ENCODE results near the gene MICB. TPM values are rescaled to one million over a fixed set of nuclear protein-coding genes. Genes with fewer than 3 reads are reported as not detected.
A peak's percentile ranks its signal among the peaks of the same experiment; 100 is the strongest.
"Not testable (repeated sequence)": the region's sequence is repeated elsewhere in the genome, so short reads cannot be mapped to it uniquely, and the experiment has no call there.

Gene MICB
- 10.6 and 13.0 TPM in 2 replicates for total RNA-seq (2014; rRNA removed)
- polyA plus RNA-seq (2012), result 10.1 TPM

- DNase-seq (ENCODE audit: low read depth), result peak; percentile 65
Observed at GRCh38 chr6:31497531-31498476, at the start of gene MICB. TSS of gene MICB (plus strand) at chr6:31498145. CDS start at chr6:31498194, 49 bp downstream.

- DNase-seq (ENCODE audit: low read depth), result no peak
Observed at GRCh38 chr6:31450751-31451150, 47.2 kb upstream of the MICB start.

DNA sequence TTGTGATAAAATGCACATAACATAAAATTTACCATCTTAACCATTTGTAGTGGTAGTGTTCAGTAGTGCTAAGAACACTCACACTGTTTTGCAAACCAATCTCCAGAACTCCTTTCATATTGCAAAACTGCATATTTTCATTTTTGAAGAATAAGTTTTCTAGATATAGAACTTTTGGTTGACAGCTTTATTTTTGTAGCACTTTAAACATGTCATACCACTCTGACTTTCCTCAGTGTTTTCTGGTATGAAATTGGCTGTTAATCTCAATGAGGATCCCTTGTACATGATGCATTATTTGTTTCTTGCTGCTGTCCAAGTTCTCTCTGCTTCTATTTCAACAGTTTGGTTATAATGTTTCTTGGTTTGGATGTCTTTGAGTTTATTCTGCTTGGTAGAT lies 45.1 kb upstream of the MICB start:
- no peak for DNase-seq (ENCODE audit: low read depth)

GRCh38 chr6:31453259-31453658 lies 44.7 kb upstream of the MICB start:
- no peak for DNase-seq (ENCODE audit: low read depth)

DNA sequence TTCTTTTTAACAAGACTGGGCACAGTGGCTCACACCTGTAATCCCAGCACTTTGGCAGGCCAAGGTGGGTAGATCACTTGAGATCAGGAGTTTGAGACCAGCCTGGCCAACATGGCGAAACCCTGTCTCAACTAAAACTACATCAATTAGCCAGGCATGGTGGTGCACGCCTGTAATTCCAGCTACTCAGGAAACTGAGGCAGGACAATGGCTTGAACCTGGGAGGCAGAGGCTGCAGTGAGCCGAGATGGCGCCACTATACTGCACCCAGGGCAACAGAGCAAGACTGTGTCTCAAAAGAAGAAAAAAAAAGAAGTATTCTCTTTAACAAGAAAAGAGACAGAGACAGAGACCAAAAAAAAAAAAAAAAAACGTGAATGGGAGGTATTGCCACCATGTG lies 38.1 kb upstream of the MICB start:
- DNase-seq (ENCODE audit: low read depth), result not testable (repeated sequence)

- no peak for DNase-seq (ENCODE audit: low read depth)
Observed at GRCh38 chr6:31460361-31461025, 37.5 kb upstream of the MICB start.

DNA sequence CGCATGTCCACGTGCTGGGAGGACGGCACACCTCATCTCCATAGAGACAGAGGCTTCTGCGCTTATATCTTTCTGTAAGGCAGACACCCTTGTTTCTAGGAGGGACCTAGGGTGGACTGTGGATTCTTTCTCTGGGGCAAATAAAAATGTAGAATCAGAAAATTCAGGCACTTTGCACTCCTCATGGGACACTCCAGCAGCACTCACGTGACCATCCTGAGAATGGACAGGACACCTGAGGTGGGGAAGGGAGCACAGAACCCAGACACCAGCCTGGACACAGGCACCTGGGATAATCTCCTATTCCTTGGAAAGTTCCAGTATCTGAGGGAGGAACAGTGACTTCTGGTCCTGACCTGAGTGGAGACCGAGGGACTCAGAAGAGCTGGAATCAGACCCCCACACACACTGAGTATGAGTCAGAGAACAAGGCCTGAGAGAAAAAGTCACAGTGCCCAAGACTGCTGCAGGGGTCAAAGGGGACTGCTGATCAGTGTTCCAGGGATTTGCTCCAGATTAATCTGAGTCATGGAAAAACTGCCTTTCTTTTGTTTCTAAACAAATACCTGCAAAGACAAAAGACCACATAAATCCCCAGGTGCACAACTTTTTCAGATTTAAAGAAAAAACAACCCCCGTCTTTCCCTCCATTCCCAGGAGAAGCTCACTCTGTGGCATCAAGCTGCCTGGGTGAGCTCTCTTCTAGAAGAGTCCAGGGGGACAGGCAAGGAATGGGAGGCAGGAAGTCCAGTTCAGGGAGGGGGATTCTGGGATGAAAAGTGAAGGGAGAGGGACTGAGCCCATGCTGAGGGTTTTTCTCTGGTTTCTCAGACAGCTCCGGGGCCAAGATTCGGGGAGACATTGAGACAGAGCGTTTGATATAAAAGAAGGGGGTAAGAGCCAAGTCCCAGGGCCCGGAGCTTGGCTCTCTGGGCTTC lies 35.6 kb upstream of the MICB start:
- DNase-seq (ENCODE audit: low read depth), result peak; percentile 8

DNA sequence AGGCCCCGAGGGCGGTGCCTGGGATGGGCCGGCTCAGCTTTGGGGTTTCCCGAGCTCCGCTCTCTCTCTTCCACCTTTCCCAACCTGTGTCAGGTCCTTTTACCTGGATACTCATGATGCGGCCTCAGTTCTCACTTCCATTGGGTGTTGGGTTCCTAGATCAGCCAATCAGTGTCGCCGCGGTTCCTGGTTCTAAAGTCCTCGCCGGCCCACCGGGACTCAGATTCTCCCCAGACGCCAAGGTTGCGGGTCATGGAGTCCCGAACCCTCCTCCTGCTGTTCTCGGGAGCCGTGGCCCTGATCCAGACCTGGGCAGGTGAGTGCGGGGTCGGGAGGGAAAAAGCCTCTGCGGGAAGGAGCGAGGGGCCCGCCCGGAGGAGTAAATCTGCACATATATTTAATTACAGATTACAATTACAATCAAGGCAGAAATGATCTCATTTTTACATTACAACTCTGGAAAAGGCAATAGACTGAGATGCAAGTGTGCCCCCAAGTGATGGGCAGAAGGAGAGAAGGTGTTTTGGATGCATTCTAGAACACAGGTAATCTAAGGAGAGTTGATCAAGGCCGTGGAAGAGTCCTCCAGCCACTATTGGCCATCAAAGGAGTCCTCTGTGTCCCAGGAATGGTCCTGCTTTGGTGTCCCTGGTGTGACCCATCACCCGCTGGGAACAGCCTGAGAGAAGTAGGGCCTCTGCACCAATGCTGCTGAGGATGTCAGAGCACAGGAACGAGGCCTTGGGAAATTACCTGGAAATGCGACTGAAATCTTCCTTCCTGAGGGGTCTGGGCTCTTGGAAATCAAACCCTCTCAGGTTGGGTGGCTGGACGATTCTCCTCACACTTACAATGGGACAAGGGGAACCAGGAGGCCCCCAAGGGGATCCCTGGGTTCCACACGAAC lies 34.7 kb upstream of the MICB start:
- no peak for DNase-seq (ENCODE audit: low read depth)

DNA sequence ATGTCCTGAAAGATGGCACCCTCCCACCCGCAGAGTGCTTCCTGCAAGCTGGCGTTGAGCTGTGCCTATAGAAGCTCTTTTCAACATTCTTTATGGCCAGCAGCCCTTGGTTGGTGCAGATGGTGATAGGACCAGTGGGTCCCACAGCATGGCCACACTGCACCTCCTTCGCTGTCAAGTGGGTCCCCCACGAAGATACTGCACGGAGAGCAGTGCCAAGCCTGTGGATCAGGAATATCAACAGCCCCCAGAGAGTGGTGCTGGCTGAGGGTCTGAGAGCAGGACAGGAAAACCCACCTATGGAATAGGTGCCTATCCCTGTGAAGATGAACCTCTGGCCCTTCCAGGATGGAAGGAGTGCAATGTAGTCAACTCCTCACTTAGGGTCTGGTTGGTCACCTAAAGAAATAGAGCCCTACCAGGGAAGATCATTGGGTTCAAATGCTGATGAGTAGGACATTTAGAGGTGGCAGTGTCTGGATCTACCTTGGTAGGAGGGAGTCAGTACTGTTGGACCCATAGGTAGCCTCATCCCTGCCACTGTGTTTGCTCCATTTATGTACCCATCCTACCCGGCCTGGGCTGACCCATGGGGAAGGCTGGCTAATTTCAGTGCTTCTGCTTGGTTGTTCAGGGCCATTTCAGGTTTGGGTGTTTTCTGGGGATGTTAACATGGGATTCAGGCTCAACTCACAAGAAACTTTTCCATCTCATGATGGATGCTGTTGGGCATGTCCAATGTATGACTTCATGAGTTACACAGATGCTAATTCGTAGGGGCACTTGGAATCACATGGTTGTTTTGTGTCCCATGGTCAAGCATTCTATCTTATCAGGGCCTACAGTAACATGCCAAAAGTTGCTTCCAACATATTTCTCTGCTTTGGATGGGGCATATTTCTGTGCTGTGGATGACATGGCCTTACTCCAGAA lies 33.4 kb upstream of the MICB start:
- DNase-seq (ENCODE audit: low read depth), result no peak

- DNase-seq (ENCODE audit: low read depth), result no peak
Observed at GRCh38 chr6:31465185-31465536, 32.8 kb upstream of the MICB start.

GRCh38 chr6:31465718-31466117 lies 32.2 kb upstream of the MICB start:
- no peak for DNase-seq (ENCODE audit: low read depth)

DNA sequence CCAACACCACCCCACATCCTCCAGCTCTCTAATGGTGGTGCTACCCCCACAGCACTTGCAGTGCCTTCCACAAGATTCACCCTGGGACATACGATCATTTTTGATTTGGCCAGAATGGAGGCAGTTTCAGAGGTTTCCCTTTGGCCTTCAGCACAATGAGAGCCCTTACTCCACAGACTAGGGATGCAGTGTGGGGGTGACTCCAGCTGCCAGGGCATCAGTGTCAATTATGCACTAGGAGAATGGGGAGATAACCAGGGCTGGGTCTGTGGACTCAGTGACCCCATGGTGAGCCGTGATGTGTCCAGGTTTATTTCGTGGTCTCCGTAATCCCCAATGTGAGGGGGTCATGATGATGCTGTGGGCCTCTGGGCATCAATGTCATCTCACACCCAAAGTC lies 31.5 kb upstream of the MICB start:
- no peak for DNase-seq (ENCODE audit: low read depth)

DNA sequence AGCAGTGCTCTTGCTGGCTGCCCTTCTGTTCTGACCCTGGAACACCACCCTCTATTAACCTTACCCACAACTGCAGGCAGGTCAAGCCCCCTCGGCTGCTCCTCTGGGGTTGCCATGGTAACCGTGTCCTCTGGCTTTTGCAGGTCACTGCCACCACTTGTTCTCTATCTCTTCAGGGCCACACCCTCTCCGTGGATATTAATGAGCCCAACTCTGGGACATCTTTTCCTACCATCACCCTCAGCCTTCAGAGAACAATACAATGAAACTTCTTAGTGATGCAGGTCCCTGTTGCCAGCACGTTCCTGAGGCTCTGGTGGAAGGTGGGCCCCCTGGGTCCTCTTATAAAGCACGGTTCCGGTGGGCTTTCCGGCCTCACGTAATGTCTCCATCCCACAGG lies 30.8 kb upstream of the MICB start:
- no peak for DNase-seq (ENCODE audit: low read depth)

- DNase-seq (ENCODE audit: low read depth), result no peak
Observed at GRCh38 chr6:31468311-31468710, 29.6 kb upstream of the MICB start.

DNA sequence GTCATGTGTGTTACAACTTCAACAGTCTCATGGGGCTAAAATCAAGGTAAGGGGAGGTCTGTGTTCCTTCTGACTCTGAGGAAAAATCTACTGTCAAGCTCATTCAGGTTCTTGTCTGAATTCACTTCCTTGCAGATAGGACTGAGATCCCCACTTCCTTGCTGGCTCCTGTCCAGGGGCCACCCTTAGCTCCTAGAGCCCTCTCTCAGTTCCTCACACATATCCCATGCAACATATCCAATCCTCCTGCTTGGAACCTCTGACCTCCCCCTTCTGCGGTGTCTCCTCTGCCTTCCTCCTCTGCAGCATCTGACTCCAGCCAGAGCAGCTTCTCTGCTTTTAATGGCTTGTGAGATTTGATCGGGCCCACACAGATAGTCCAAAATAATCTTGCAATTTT lies 27.1 kb upstream of the MICB start:
- DNase-seq (ENCODE audit: low read depth), result no peak

GRCh38 chr6:31471711-31472110 lies 26.2 kb upstream of the MICB start:
- DNase-seq (ENCODE audit: low read depth), result no peak

DNA sequence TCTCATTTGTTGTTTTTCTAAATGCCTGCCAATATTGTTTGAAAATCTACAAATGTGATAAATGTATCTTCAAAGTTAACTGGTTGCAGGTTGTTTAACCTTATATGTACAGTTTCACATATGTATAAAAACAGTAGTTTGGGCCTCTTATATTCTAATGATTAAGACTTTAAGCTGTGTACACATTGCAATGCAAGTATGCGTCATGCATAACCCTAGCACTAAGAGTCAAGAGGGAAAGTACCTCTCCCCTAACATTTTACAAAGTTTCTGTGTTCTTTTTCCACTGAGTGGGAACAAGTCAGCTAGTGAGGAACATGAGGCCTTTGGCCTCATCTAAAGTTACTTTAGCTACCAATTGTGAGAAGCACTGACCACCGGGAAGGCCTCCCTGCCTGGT lies 25.7 kb upstream of the MICB start:
- DNase-seq (ENCODE audit: low read depth), result no peak

- DNase-seq (ENCODE audit: low read depth), result no peak
Observed at GRCh38 chr6:31473244-31473643, 24.7 kb upstream of the MICB start.
